ENCODE data around the gene ADK. TPM values are rescaled to one million over a fixed set of nuclear protein-coding genes. Genes with fewer than 3 reads are reported as not detected.
A peak's percentile ranks its signal among the peaks of the same experiment; 100 is the strongest.

ADK gene
- total and polyA plus RNA-seq, 11 donors, result 20.8 to 55.5 (median 39.8) TPM

- no peaks in the 10 kb centered on the region for H3K27me3 ChIP-seq
- intact Hi-C loops (cut with DNase I), result loop anchor here in 1 of 10 donors (10.0 kb wide), 1 partner anchor 508 kb away; a partner anchor contains a TSS
- 96 to 99% (median 97%) methylated on average over 7 of the region's 7 CpGs for WGBS, 4 donors
- peaks cover 0 to 39% (median 12%) of the 10 kb centered on the region in 12 donors for H3K4me1 ChIP-seq
- no peaks in the 10 kb centered on the region for H3K36me3 ChIP-seq
- DNase-seq (no peak), ATAC-seq (no peak)
- TF ChIP-seq CTCF (IDR thresholded peaks at IDR 0.05) (no peak), POLR2A (IDR thresholded peaks at IDR 0.05) (no peak)
- H3K4me3 ChIP-seq, result no peak overlapping the region
- H3K27ac ChIP-seq, result no peak overlapping the region
- H3K9me3 ChIP-seq, result no peaks in the 10 kb centered on the region
Measured at GRCh38 chr10:74596713-74597112, 445.7 kb downstream of the ADK start.

- Histone ChIP-seq H3K4me1 (peaks cover 0 to 18% (median 2%) of the 10 kb centered on the region in 12 donors), H3K9me3 (peaks cover 0 to 7% (median 0%) of the 10 kb centered on the region in 12 donors), H3K36me3 (no peaks in the 10 kb centered on the region), H3K4me3 (peak overlapping the region in 9 of 12 donors; percentile 19 to 47 (median 30)), H3K27me3 (no peaks in the 10 kb centered on the region), H3K27ac (peak overlapping the region; percentile 16 to 80 (median 54))
- ATAC-seq, result peak; percentile 44 to 89 (median 78)
- TF ChIP-seq CTCF (IDR thresholded peaks at IDR 0.05) (no peak), POLR2A (IDR thresholded peaks at IDR 0.05) (no peak)
- WGBS, 4 donors, result 25 to 33% (median 30%) methylated on average over 5 of the region's 5 CpGs
- intact Hi-C loops (cut with DNase I), result loop anchor here in 1 of 10 donors (10.0 kb wide), 1 partner anchor 506 kb away; a partner anchor contains a TSS
- DNase-seq, result no peak
Measured at GRCh38 chr10:74598891-74599566, 448.0 kb downstream of the ADK start.

- TF ChIP-seq POLR2A (IDR thresholded peaks at IDR 0.05) (no peak), CTCF (IDR thresholded peaks at IDR 0.05) (no peak)
- H3K27me3 ChIP-seq, result no peaks in the 10 kb centered on the region
- DNase-seq, result no peak
- H3K27ac ChIP-seq, result peak overlapping the region in 10 of 12 donors; percentile 16 to 80 (median 58)
- peaks cover 0 to 18% (median 2%) of the 10 kb centered on the region in 12 donors for H3K4me1 ChIP-seq
- no peak for ATAC-seq
- H3K9me3 ChIP-seq, result peaks cover 0 to 13% (median 0%) of the 10 kb centered on the region in 12 donors
- intact Hi-C loops (cut with DNase I), result loop anchor here in 1 of 10 donors (10.0 kb wide), 1 partner anchor 505 kb away; a partner anchor contains a TSS
- H3K4me3 ChIP-seq, result peak overlapping the region in 2 of 12 donors; percentile 30 to 47
- no peaks in the 10 kb centered on the region for H3K36me3 ChIP-seq
Measured at GRCh38 chr10:74599672-74600071, 448.7 kb downstream of the ADK start.

GRCh38 chr10:74600170-74600569, 449.1 kb downstream of the ADK start:
- TF ChIP-seq POLR2A (IDR thresholded peaks at IDR 0.05) (no peak), CTCF (IDR thresholded peaks at IDR 0.05) (no peak)
- Histone ChIP-seq H3K27me3 (no peaks in the 10 kb centered on the region), H3K4me1 (peaks cover 0 to 18% (median 2%) of the 10 kb centered on the region in 12 donors), H3K27ac (peak overlapping the region in 1 of 12 donors; percentile 80), H3K4me3 (no peak overlapping the region), H3K36me3 (no peaks in the 10 kb centered on the region), H3K9me3 (peaks cover 0 to 14% (median 0%) of the 10 kb centered on the region in 12 donors)
- intact Hi-C loops (cut with DNase I), result no loop called here
- 58 to 77% (median 70%) methylated on average over 2 of the region's 2 CpGs for WGBS, 4 donors
- ATAC-seq, result no peak
- DNase-seq, result no peak

Data from heart left ventricle (tissue), 16 donors.